PC-3 (cell line): Measurements from ENCODE around the gene SLCO2A1.

Source experiments
- CTCF ChIP-seq: fragments of 300-600 bp; sonication (generic); conservative IDR thresholded peaks from 2 replicates; pipeline ENCODE4 v1.5.1; 2017; ENCODE audit warnings: antibody characterized with exemption, low read depth, mild to moderate bottlenecking, low read length
- EZH2 ChIP-seq: fragments of 300-600 bp; sonication (generic); IDR thresholded peaks from one replicate; pipeline ENCODE4 v1.6.1; 2017; ENCODE audit warnings: antibody characterized with exemption, mild to moderate bottlenecking, low read length; ENCODE audit not compliant: unreplicated experiment
- EZH2phosphoT487 ChIP-seq: fragments of 300-600 bp; sonication (generic); IDR thresholded peaks from 2 replicates; pipeline ENCODE4 v1.6.1; 2018; ENCODE audit warnings: mild to moderate bottlenecking, antibody characterized with exemption, low read length, borderline replicate concordance

GRCh38 chr3:134075846-134076245, 46.1 kb upstream of the SLCO2A1 start:
- TF ChIP-seq CTCF, result no peak
- TF ChIP-seq EZH2, result no peak
- TF ChIP-seq EZH2phosphoT487, result no peak
